NCI-H146 (cell line): Measurements from ENCODE around the gene RSPO4.

ENCODE experiments used
- DNase-seq: peaks from one replicate; lab custom pipeline; 2025; lab: John Stamatoyannopoulos, UW

The RSPO4 gene

GRCh38 chr20:940926-941325, 61.2 kb downstream of the RSPO4 start:
- DNase-seq: no peak

- no peak for DNase-seq
These were observed 62.5 kb downstream of the RSPO4 start for GRCh38 chr20:939606-940005.

- DNase-seq: no peak
These were observed 67.8 kb downstream of the RSPO4 start for GRCh38 chr20:934186-934840.

GRCh38 chr20:933029-933428, 69.1 kb downstream of the RSPO4 start:
- no peak for DNase-seq

- no peak for DNase-seq
These were observed 70.7 kb downstream of the RSPO4 start for GRCh38 chr20:931401-931800.

- DNase-seq: no peak
These were observed 75.4 kb downstream of the RSPO4 start for GRCh38 chr20:926670-927069.

GRCh38 chr20:925516-925915, 76.6 kb downstream of the RSPO4 start:
- no peak for DNase-seq

- no peak for DNase-seq
These were observed 77.5 kb downstream of the RSPO4 start for GRCh38 chr20:924639-925038.

- no peak for DNase-seq
These were observed 79.3 kb downstream of the RSPO4 start for GRCh38 chr20:922781-923180.

GRCh38 chr20:921068-921467, 81.0 kb downstream of the RSPO4 start:
- DNase-seq: no peak

GRCh38 chr20:920311-920710, 81.8 kb downstream of the RSPO4 start:
- DNase-seq: no peak

GRCh38 chr20:919491-919916, 82.6 kb downstream of the RSPO4 start:
- DNase-seq: no peak

- no peak for DNase-seq
These were observed 84.7 kb downstream of the RSPO4 start for GRCh38 chr20:917416-917815.

GRCh38 chr20:916825-917224, 85.3 kb downstream of the RSPO4 start:
- no peak for DNase-seq

- DNase-seq: no peak
These were observed 85.8 kb downstream of the RSPO4 start, which contains the start of gene ANGPT4 for GRCh38 chr20:916125-916799. TSS of gene ANGPT4 (minus strand) at chr20:916334. CDS start at chr20:916214, 120 bp downstream.

GRCh38 chr20:914727-915498, 87.2 kb downstream of the RSPO4 start:
- DNase-seq: no peak

- DNase-seq: no peak
These were observed 88.7 kb downstream of the RSPO4 start for GRCh38 chr20:913306-913849.

GRCh38 chr20:911882-912600, 90.1 kb downstream of the RSPO4 start:
- no peak for DNase-seq

GRCh38 chr20:910870-911770, 91.0 kb downstream of the RSPO4 start:
- DNase-seq: no peak

GRCh38 chr20:910132-910869, 91.8 kb downstream of the RSPO4 start:
- no peak for DNase-seq
